HepG2 (cell line): ENCODE measurements around the gene EXOSC9. TPM values are rescaled to one million over a fixed set of nuclear protein-coding genes. Genes with fewer than 3 reads are reported as not detected.

Source experiments
- ATAC-seq: fragments of 200-7000 bp; cut with Tn5 transposase; 3 replicates; pipeline ENCODE4 v1.9.1; 2020; ENCODE audit warnings: mild to moderate bottlenecking, moderate library complexity
- BruUV-seq: library from RNA; stranded (reverse); fragments of 400-500 nt; replicated peaks from 2 replicates; lab custom pipeline; 2021; lab: Mats Ljungman, UMichigan
- CTCF ChIA-PET: fragments of 300-600 bp; formaldehyde crosslinking; extraction: SDS; loops from one replicate; lab custom pipeline; 2021; ENCODE audit warnings: low total read pairs, inconsistent platforms, low intra/inter-chr PET ratio; lab: Yijun Ruan, JAX
- POLR2A ChIA-PET: fragments of 350-600 bp; sonication (Branson Sonifier 250); formaldehyde crosslinking; loops from one replicate; lab custom pipeline; 2020; ENCODE audit warnings: antibody characterized with exemption, inconsistent platforms; lab: Yijun Ruan, JAX
- DNase-seq: peaks from one replicate; pipeline ENCODE4 v3.0.0-alpha.2; 2015; ENCODE audit warnings: low spot score
- FAIRE-seq: peaks from 3 replicates; lab custom pipeline; 2011; peaks lifted over from hg19 to GRCh38; lab: Jason Lieb, UNC
- H2AFZ ChIP-seq: one replicate; pipeline ENCODE4 v1.6.1; 2011; ENCODE audit warnings: low read length, inconsistent platforms
- H3K27ac ChIP-seq: fragments of 300-600 bp; 3 replicates; pipeline ENCODE4 v1.8.0; 2011; ENCODE audit warnings: mixed run types, mild to moderate bottlenecking, mixed read lengths, low read length, inconsistent platforms; ENCODE audit not compliant: insufficient read depth; ENCODE audit errors: extremely low read length
- H3K27me3 ChIP-seq, 2 experiments: fragments of 200-600 bp in 1 of 2; 2 replicates in 1 of 2; 3 replicates in 1 of 2; pipeline versions ENCODE4 v1.6.0 to v1.8.0; 2011; ENCODE audit warnings: low read length in 2 of 2, mild to moderate bottlenecking in 2 of 2, moderate library complexity in 2 of 2, inconsistent platforms in 1 of 2; ENCODE audit not compliant: insufficient read depth in 2 of 2, control insufficient read depth in 1 of 2
- H3K36me3 ChIP-seq, 2 experiments: fragments of 200-600 bp in 1 of 2; replicated peaks in 1 of 2; 2 replicates in 1 of 2; 3 replicates in 1 of 2; pipeline versions ENCODE4 v1.5.1 to v1.8.0; 2011; ENCODE audit warnings: low read length in 2 of 2, inconsistent platforms in 1 of 2; ENCODE audit not compliant: insufficient read depth in 2 of 2, control insufficient read depth in 1 of 2
- H3K4me1 ChIP-seq: 2 replicates; pipeline ENCODE4 v1.5.1; 2012; ENCODE audit warnings: low read length, inconsistent platforms; ENCODE audit not compliant: insufficient read depth
- H3K4me2 ChIP-seq: 2 replicates; pipeline ENCODE4 v1.6.0; 2011; ENCODE audit warnings: low read depth, low read length, inconsistent platforms
- H3K4me3 ChIP-seq, 3 experiments: fragments of 200-600 bp in 1 of 3; sonication (generic), shearing (Covaris generic) in 1 of 3; replicated peaks in 1 of 3; 2 replicates each; pipeline ENCODE4 v1.5.1; 2011 to 2016; ENCODE audit warnings: low read length in 3 of 3, inconsistent platforms in 2 of 3, low read depth in 2 of 3, mild to moderate bottlenecking in 2 of 3, control low read depth in 1 of 3, mixed read lengths in 1 of 3; ENCODE audit not compliant: insufficient read depth in 1 of 3
- H3K79me2 ChIP-seq: one replicate; pipeline ENCODE4 v1.6.1; 2011; ENCODE audit warnings: low read length, inconsistent platforms; ENCODE audit not compliant: insufficient read depth
- H3K9ac ChIP-seq: 2 replicates; pipeline ENCODE4 v1.6.0; 2011; ENCODE audit warnings: mild to moderate bottlenecking, low read depth, low read length, inconsistent platforms; ENCODE audit not compliant: insufficient read depth
- H3K9me3 ChIP-seq: 2 replicates; pipeline ENCODE4 v1.5.1; 2012; ENCODE audit warnings: mild to moderate bottlenecking, low read length
- H4K20me1 ChIP-seq: 2 replicates; pipeline ENCODE4 v1.6.0; 2011; ENCODE audit warnings: inconsistent platforms, mild to moderate bottlenecking, low read length, moderate library complexity; ENCODE audit not compliant: insufficient read depth
- EP300 ChIP-seq, 3 experiments: sonication (generic) in 1 of 3; formaldehyde crosslinking in 1 of 3; IDR thresholded peaks; 2 replicates each; pipeline versions ENCODE4 v1.5.1 to v1.6.1; 2011 to 2020; ENCODE audit warnings: low read depth in 2 of 3, low read length in 2 of 3, borderline replicate concordance in 1 of 3, improper control_type of control experiment in 1 of 3, mild to moderate bottlenecking in 1 of 3, missing genetic modification reagents in 1 of 3, moderate library complexity in 1 of 3
- MAFK ChIP-seq, 2 experiments: IDR thresholded peaks in 1 of 2; conservative IDR thresholded peaks in 1 of 2; 2 replicates each; pipeline ENCODE4 v1.6.1; 2011; ENCODE audit warnings: improper control_type of control experiment in 2 of 2, low read length in 2 of 2
- SRSF9 ChIP-seq: fragments of 200-400 bp; formaldehyde crosslinking; IDR thresholded peaks from 2 replicates; pipeline ENCODE4 v1.6.1; 2018; ENCODE audit warnings: borderline replicate concordance, mild to moderate bottlenecking, low read depth, low read length; ENCODE audit not compliant: insufficient read depth, poor library complexity, severe bottlenecking
- ZKSCAN8 ChIP-seq: IDR thresholded peaks from 2 replicates; pipeline ENCODE4 v1.6.1; 2016; ENCODE audit warnings: borderline replicate concordance, missing genetic modification reagents, missing compliant biosample characterization
- WGBS: methylation state at CpG from one replicate; pipeline ENCODE4 v1.1.6; 2017; ENCODE audit warnings: low lambda C conversion rate; 5-methylcytosine and 5-hydroxymethylcytosine counted together
- in situ Hi-C: cut with HindIII; loops from 2 replicates; pipeline ENCODE4 v1.10.0; 2017; ENCODE audit warnings: low pct_unique_long_range_greater_than_20kb; ENCODE audit not compliant: extremely low pct_ligation_motif_present
- intact Hi-C: fragments of 100-400 bp; cut with micrococcal nuclease; formaldehyde crosslinking; loops from one replicate; pipeline ENCODE4 v1.10.0; 2022; ENCODE audit not compliant: unreplicated experiment
- polyA plus RNA-seq, 8 experiments: library from polyadenylated mRNA; depleted of rRNA in 3 of 8; stranded (reverse) in 7 of 8; unstranded in 1 of 8; fragments of >200 nt; fragmentation: Illumina TruSeq in 4 of 8; extraction: Trizol in 4 of 8; gene quantifications; 2 replicates each; pipeline versions ENCODE4 v1.2.1 to v1.2.3, GENCODE V29; 2011 to 2016; ENCODE audit warnings: low read depth in 4 of 8, missing spikeins in 1 of 8, mixed read lengths in 1 of 8; ENCODE audit not compliant: insufficient read depth in 1 of 8
- total RNA-seq, 5 experiments: library from RNA; depleted of rRNA; stranded (reverse); fragments of >200 nt; fragmentation: Illumina TruSeq; extraction: Trizol; gene quantifications; 2 replicates each; pipeline ENCODE4 v1.2.3, GENCODE V29; 2016; ENCODE audit warnings: low read depth in 1 of 5
- TF ChIP-seq, protein P1 (sequence below): sonication (generic); formaldehyde crosslinking; IDR thresholded peaks from 2 replicates; pipeline ENCODE4 v1.8.1; 2023; ENCODE audit warnings: mild to moderate bottlenecking, missing genetic modification reagents
- TF ChIP-seq, protein P2 (sequence below): sonication (generic); formaldehyde crosslinking; IDR thresholded peaks from 2 replicates; pipeline ENCODE4 v1.4.0; 2020; ENCODE audit warnings: mild to moderate bottlenecking, low read depth, missing genetic modification reagents

The EXOSC9 gene
- total and polyA plus RNA-seq, 2 of the 13 experiments (the other 11 are each of a cell fraction or from before 2014, with no cell fraction given): 26.0 to 48.0 TPM

DNA sequence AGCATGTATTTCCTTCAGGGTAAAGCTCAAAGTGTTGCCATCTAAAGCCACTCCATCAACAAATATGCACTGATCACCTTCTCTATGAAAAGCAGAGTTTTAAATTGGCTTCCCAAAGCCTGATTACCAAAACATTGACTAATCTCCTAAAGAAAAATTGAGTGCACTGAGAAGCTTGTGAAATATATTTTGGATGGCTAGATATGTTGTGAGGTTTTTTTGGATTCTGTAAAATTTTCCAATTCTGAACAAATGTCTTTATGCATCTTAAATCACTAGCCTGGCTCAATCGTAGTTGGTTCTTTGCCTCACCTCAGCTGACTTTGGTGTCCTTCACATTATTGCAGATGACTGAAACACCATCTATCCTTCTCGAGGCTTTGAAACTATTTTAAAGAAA is 14.9 kb upstream of the EXOSC9 start:
- H4K20me1 ChIP-seq: no peaks in the 10 kb centered on the region
- WGBS: 44% methylated on average over 2 of the region's 2 CpGs
- no TSS peak for BruUV-seq

More for the DNA sequence above, 14.9 kb upstream of the EXOSC9 start:
- Histone ChIP-seq H2AFZ (no peak overlapping the region), H3K9me3 (no peaks in the 10 kb centered on the region), H3K4me2 (no peak overlapping the region), H3K79me2 (no peaks in the 10 kb centered on the region), H3K36me3 (no peaks in the 10 kb centered on the region), H3K27me3 (no peaks in the 10 kb centered on the region), H3K9ac (no peak overlapping the region), H3K27ac (no peak overlapping the region), H3K4me1 (no peaks in the 10 kb centered on the region), H3K4me3 (no peak overlapping the region)
- in situ Hi-C loops (no loop called here), intact Hi-C loops (no loop called here)
- ATAC-seq (no peak), DNase-seq (no peak), FAIRE-seq (no peak)
- TF ChIP-seq, protein P1, sequence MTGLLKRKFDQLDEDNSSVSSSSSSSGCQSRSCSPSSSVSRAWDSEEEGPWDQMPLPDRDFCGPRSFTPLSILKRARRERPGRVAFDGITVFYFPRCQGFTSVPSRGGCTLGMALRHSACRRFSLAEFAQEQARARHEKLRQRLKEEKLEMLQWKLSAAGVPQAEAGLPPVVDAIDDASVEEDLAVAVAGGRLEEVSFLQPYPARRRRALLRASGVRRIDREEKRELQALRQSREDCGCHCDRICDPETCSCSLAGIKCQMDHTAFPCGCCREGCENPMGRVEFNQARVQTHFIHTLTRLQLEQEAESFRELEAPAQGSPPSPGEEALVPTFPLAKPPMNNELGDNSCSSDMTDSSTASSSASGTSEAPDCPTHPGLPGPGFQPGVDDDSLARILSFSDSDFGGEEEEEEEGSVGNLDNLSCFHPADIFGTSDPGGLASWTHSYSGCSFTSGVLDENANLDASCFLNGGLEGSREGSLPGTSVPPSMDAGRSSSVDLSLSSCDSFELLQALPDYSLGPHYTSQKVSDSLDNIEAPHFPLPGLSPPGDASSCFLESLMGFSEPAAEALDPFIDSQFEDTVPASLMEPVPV (CRISPR knock-in tag): no peak
- TF ChIP-seq SRSF9 (no peak), ZKSCAN8 (CRISPR knock-in tag) (no peak), MAFK (conservative IDR thresholded peaks at IDR 0.05 in 1 of 2, IDR thresholded peaks at IDR 0.05 in 1 of 2; ENCODE audit: low read length in 2 of 2) (no peak), EP300 (IDR thresholded peaks at IDR 0.05; ENCODE audit: low read depth in 2 of 2, low read length in 2 of 2) (no peak), EP300 (CRISPR knock-in tag; IDR thresholded peaks at IDR 0.05; ENCODE audit: borderline replicate concordance) (no peak)
- TF ChIP-seq, protein P2, sequence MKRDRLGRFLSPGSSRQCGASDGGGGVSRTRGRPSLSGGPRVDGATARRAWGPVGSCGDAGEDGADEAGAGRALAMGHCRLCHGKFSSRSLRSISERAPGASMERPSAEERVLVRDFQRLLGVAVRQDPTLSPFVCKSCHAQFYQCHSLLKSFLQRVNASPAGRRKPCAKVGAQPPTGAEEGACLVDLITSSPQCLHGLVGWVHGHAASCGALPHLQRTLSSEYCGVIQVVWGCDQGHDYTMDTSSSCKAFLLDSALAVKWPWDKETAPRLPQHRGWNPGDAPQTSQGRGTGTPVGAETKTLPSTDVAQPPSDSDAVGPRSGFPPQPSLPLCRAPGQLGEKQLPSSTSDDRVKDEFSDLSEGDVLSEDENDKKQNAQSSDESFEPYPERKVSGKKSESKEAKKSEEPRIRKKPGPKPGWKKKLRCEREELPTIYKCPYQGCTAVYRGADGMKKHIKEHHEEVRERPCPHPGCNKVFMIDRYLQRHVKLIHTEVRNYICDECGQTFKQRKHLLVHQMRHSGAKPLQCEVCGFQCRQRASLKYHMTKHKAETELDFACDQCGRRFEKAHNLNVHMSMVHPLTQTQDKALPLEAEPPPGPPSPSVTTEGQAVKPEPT: no peak
- POLR2A ChIA-PET: no interaction called here
- CTCF ChIA-PET: no interaction called here
